ENCODE measurements around the gene KLHL12.
A peak's percentile ranks its signal among the peaks of the same experiment; 100 is the strongest.

GRCh38 chr1:202968895-202969295, 41.9 kb upstream of the KLHL12 start:
- TF ChIP-seq POLR2A (IDR thresholded peaks at IDR 0.05) (no peak), CTCF (IDR thresholded peaks at IDR 0.05) (peak; percentile 59 to 69 (median 60))

All from testis (tissue), 2 donors.